GM18508 (cell line): ENCODE results near the gene AIPL1.

ENCODE experiments used
- ATAC-seq: cut with Tn5 transposase; IDR thresholded peaks from one replicate; pipeline ENCODE4 v1.9.1; 2021; ENCODE audit warnings: moderate number of reproducible peaks; ENCODE audit not compliant: insufficient read depth, unreplicated experiment

The AIPL1 gene

DNA sequence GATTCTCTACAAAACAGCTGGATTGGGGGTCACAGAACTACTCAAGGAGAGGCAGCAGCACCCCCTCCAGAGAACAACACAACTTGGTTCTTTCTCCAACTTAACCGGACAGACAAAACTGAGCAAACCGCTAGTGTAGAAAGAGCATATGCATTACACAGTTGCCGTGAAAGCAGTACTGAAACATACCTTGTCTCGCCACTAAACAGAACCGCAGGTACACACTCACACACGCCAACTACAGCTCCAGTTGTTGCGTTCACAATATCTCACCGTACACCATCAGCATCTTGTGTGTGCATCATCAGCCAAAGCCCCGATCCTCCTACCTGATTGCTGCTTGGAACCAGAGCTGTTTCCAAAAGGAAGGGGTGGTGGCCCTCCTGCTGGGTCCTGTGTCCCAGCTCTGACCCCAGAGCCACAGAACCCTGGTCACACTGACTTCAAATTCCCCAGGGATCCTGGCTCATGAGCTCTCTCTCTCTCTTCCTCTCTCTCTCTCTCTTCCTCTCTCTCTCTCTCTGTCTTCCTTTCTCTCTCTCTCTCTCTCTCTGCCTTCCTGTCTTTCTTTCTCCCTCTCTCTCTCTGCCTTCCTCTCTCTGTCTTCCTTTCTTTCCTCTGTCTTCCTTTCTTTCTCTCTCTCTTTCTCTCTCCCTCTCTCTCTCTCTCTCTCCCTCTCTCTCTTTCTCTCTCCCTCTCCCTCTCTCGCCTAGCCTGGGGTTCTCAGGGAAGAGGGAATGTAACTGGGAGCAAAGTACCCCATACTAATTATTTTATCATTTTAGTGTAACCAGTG, 17.7 kb upstream of the AIPL1 start:
- no peak for ATAC-seq

DNA sequence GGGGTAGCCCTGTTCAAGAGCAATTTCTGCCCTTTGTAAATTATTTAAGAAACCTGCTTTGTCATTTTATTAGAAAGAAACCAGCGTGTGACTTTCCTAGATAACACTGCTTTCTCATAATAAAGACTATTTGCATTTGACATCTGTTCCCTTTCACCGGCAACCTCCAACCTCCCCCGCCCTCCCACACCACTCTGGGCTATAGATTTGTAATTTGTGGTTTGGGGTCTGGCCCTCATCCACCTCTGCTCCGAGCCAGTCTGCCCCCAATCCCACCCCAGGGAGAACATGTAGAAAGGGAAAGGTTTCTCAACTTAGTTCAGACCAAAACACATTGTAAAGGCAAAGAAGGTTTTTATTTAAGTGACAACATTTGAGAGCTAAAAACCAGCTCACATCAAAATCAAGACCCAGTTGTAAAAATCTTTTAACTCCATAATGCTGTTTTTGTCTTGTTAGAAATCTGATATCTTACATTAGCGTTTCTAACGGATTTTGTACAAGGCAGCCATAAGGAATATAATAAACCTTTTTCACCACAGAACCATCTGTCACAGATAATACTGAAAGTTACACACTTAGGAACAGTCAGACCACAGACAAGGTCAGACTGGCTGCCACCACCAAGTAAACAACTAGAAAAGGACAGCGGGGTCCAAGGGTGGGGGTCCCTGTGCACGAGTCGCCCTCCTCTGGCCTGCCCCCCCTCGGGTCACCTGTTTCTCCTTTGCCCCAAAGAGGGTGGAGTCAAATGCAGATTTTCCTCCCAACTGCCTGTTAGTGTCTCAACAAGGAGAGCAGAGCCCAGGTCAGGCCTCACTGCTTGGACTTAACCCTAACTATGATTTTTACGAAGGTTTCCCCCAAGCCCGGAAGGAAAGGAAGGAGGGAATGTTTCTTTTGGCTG, 16.3 kb upstream of the AIPL1 start:
- no peak for ATAC-seq

DNA sequence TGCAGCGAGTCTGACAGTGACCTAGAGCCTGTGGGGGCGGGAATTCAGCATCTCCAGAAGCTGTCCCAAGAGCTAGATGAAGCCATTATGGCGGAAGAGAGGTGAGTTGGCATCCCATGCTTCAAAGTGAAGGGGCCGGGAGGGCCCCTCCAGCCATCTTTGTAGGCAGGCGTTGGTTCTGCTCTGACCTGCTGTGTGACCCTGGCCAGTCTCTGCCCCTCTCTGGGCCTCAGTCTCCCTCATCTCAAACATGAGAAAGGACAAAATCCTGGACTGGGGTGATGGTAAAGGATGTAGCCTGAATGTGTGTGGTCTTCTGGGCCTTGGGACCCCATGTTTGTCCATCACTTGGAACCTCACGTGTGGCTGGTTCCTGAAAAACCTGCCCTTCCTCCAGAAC, 14.4 kb upstream of the AIPL1 start:
- ATAC-seq, result no peak

DNA sequence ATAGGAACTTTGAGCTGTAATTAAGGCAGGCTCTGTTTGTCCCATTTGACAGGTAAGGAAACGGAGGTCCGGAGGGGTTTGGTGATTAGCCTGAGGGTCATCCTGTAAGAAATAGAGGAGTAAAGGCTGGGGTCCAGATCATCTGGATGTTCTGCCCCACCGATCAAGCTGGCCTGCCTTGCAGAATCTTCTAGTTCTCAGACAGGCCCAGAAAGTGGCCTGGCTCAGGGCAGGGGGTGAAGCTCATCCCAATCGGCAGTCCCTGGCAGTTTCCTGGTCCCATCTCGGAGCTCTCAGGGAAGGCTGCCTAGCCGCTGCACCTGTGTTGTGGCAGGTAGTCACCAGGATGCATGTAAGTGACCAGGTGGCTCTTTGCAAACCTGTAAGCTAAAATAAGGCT, 13.6 kb upstream of the AIPL1 start:
- ATAC-seq, result no peak

DNA sequence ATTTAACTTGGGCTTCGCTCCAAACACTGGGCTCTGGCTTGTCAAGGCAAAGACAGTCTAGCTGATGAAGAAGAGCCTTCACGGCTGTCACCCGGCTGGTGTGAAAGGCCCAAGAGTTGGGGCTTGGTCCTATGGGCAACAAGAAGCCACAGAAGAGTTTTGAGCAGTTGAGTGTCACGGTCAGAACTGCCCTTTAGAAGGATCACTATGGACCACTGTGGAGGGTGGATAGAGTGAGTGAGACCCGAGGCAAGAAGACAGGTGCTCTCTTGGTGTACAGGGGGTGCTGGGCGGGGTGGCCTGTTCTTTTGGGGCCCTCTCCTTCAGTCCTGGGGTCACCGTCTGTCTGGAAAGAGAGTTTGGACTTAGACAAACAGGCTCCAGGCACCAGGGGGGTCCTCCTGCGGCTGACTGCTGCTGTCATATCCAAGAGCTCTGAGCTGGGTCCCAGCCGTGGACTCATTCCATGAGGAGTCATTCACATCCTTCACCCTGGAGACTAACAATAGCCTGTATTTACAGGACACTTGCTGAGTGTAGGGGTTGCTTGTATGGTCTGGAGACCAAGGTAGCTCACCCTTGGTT, 11.7 kb upstream of the AIPL1 start:
- no peak for ATAC-seq

DNA sequence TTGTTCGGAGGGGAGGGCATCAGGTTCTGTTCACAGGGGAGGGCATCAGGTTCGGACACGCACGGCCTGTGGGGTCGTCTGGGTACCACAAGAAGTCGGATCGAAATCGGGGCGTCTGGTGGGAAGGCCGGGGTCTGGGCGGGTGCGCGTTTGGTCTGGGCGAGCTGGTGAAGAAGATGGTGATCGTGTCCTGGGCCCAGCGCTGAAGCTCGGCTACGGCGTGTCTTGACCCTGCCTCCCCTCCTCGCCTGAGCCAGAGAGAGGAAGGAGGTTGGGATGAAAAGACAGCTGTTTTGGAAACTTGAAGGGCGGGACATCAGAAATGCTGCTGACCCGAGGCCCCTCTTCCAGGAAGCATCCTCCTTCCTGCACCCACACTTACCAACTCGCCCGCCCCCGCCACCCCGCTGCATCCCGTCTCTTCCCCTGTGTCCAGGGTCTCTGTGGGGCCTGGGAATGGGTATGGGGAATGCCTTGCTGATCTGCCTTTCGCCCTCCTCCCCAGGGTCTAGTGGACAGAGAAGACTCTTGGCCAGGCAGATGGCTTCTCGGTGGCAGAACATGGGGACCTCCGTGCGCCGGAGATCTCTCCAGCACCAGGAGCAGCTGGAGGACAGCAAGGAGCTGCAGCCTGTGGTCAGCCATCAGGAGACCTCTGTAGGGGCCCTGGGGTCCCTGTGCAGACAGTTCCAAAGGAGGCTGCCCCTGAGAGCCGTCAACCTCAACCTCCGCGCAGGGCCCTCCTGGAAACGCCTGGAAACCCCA, 9.8 kb upstream of the AIPL1 start:
- no peak for ATAC-seq

DNA sequence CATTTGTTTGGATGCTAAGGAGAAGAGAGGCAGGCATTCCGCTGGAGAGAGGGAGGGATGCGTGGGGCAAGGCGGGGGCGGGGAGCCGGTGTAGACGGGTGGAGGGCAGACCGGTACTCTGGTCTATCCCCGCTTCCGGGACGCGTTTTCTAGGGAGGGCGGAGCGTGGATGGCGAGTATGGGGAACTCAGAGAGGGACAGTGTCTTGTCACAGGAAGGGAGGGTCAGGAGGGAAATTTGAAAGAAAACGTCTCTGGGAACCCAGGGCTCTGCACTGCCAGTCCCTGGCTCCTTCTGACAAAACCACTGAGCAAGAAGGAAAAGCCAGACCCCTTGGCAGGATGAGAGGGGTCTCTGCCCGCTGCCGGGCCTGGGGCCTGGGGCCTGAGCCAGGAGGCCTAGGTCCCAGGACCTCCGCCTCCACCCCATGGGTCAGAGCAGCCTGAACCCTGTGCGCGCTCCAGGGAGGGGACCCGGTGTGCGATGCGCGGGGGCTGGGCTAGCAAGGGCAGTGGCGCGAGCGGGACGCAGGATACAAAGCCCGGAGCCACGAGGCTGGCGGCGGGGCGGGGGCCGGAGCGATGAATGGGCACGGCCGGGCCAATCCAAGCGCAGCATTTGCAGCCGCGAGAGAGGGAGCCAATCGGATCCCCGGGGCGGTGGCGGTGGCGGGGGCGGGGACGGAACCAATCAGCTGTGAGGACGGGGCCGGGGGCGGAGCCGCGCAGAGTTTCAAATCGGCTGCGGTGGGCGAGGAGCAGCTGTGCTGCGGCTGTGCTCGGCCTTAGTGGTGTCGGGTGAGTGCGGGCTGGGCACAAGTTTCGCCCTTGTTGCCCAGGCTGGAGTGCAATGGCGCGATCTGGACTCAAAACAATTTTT, 9.0 kb upstream of the AIPL1 start, which contains the start of gene PIMREG:
Gene PIMREG, plus strand, starts transcription at position 764 of the 879 bp plus-strand sequence. CDS start 656 bp downstream, outside the sequence.
- no peak for ATAC-seq

DNA sequence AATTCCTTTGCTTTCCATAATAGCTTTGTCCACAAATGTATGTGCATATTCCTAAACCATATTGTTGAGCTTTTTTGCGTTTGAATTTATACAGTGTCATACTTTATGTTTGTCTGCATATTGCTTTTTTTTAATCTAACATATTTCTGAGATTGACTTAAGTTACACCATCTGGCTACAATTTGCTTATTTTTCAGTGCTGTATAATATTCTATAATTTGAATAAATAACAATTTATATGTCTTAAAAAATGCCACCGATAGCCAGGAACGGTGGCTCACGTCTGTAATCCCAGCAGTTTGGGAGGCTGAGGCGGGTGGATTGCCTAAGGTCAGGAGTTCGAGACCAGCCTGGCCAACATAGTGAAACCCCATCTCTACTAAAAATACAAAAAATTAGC, 7.9 kb upstream of the AIPL1 start:
- ATAC-seq, result no peak

DNA sequence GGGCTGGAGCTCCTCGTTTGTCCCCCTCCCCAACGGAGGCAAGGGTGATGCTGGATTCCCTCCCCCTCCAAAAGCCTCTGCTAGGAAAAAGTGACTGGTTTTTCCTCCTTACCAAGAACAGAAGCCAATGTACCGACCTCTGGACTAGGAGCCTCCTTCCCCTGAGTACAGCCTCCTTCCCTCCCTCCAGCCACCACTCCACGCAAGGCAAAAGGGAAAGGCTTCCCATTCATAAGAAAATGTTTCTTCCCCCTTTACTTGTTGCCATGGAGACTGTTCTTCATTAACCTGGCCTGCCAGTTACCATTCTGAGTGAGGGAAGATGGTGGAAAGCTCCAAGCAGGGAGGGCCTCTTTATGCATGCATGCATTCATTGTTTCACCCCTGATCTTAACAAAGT, 5.0 kb upstream of the AIPL1 start:
- ATAC-seq, result no peak

DNA sequence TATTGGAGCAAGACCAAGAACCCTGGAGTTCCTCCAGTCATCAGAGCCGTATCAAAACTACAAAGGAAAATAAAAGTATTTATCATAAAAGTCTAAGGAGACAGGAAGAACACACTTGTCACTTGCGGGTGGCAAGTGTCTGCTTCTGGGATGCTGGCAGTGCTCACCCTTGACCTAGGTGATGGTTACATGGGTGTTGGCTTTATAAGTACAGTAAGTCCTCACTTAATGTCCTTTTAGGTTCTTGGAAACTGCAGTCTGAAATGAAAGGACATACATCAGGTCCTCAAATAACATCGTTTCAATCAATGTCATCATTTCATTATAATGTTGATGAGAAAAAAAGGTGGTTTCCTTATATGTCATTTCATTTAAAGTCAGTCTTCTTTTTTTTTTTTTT, 3.0 kb upstream of the AIPL1 start:
- ATAC-seq, result no peak

DNA sequence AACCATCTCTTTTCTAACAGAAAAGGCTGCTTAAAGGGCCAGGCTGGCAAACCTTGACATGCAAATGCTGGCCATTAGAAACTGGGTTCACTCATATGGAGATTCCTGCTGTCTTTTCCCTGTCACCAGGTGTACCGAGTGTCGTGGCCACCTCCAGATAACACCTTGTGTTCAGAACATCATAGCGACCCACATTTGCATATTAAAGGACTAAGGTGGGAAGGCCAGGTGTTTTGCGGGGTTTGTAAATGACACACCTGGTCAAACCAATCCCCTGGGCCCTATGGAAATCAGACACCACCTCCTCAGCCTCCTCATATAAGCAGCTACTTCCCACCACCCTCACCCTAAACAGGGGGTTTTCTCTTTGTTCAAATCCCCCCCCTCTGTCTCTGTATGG, 2.5 kb upstream of the AIPL1 start:
- no peak for ATAC-seq

DNA sequence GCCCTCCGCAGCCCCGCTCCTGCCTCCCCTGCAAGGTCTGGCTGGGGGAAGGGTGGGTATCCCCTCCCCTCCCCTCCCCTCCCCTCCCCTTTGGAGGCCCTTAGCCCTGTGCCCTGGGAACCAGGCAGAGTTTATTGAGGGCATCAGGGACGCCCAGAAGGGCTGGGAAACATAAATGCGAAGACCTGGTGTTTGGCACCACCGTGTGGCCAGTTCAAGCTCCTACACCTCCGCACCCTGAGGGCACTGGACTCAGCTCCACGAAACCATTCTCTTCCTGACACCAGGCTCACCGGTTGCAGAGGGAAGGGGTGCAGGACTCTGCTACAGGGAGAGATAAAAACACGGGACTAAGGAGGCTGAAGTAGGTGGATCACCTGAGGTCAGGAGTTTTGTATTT, 1.0 kb upstream of the AIPL1 start:
- no peak for ATAC-seq

DNA sequence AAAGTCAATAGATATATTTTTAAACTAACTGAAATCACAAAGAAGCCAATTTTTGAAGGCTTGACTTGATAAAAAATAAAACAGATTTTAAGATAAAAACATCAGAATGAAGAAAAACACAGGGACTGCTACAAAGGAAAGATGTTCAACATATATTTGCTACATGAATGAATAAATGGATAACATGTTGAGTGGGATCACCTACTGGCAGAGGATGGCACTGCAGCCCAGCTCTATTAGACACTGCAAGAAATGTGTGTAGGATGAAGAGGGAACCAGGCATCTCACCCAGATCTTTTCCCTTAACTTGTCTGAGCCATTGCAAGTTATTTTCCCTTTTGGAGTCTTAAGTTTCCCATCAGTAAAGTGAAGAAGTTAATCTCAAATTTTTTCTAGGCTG, 4.2 kb downstream of the AIPL1 start:
- ATAC-seq, result no peak

DNA sequence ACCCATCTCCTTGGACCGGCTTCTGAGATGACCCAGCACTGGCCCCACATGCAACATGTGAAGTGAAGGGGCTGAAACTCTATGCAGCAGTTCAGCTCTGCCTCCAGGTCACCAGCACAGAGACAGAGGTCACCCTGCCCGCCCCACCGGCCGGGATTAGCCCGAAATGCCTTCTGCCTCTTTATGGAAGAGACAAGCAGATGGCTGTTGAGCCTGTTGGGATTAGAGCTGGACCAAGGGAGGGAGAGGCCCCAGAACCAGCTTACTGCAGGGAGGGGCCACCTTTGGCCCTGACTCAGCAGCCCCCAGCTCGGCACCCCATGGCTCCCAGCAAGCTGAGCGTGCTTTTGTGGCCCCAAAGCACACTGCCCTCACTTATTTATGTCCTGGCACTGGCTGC, 5.7 kb downstream of the AIPL1 start:
- ATAC-seq, result no peak

DNA sequence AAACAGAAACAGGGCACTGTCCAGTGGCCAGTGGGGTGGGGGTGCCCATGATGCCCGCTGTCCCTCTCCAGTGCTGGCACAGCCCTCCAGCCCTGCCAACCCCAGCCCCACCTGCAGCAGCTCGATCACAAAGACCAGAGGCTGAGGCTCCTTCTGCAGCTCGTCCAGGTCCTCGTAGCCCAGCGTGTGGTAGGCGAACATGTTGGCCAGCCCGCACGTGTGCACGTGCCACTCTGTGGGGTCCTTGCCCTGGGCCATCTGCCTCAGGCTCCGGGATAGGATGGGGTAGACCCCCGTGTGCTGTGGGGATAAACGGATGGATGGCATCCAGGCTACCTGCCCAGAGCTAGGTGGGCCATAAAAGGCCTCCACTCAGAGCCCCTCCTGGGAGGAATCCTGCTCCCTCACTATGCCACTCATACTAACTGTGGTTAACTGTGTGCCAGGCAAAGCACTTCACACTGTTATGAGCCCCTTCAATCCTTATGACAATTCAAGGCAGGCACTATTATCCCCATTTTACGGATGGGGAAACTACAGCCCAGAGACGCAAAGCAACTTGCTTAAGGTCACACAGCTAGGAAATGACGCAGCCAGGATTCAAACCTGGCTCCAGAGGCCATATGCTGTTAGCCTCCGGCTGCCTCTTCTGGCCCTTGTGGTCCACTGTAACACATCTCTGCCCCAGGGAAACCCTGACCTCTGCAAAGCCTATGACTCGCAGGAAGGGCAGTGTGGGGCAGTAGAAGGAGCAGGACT, 6.5 kb downstream of the AIPL1 start:
- ATAC-seq, result no peak

DNA sequence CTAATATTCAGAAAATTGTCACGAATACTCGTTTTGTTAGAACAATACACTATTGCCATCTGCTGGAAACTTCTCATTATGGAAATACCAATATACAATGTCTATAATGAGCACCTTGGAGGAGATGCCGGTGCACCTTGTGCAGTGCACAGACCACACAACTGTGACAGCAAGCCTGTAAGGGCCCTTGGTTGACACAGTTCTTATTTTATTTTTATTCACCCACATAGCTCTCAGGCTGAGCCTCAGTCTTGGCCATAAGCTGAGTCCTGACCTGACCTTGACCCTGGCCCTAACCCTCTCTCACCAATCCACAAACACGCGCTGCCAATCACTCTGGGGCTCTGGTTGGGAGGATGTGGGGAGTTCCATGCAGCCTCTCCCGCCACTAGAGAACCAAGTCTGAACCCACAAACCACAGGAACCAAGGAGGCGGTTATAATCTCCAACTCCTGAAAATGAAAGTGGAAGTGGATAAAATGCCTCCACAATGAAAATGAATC, 7.6 kb downstream of the AIPL1 start:
- ATAC-seq, result no peak

DNA sequence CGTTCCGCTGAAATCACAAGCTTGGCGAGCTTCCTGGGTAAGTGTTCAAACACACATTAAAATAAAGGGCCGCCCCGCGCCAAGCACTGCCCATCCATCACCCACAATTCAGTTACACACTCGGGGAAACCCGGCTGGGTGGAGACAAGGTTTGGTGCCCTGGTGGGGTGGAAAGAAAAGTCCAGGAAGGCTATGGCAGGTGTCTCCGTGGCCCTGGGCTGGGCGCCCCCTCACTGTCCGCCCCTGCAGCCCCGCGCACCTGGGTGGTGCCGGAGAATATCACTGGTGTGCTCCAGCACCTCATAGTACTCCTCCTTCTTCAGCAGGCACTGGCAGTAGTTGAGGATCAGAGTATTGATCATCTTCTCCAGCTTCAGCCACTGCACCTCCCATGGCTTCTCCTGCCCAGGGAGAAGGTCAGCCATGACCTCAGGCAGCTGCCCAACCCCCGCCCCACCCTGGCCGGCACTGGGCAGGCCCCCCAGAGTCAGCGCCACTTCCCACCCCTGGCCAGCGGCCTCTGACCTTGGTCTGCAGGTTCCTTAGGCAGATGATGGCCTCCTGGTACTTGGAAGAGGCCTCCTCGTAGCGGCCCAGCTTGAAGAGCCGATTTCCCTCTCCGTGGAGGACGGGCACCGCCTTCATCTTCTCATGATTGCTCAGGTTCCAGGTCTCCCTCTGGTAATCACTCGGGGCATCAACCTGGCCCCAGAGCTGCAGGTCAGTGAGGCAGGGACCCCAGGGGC, 8.4 kb downstream of the AIPL1 start:
- no peak for ATAC-seq

DNA sequence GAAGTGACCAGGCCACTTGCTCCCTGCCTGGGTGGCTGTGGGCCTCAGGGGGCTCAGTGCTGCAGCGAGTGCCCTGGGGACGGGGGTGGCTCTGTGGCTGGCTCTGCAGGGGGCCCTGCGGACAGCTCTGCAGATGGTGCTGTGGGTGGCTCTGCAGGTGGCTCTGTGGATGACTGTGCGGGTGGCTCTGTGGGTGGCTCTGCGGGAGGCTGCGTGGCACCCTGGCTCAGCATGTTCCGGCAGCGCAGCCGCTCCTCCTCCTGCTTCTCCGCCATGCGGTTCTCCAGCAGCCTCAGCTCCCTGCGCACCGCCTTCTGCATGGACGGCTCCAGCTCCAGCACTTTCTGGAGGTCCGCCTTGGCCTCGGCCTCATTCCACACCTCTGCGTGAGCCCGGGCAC, 9.5 kb downstream of the AIPL1 start:
- ATAC-seq, result no peak
